Measurements from ENCODE around the gene KLHL29.

GRCh38 chr2:23651187-23652080, 266.5 kb downstream of the KLHL29 start:
- TF ChIP-seq DNMT1 (CRISPR knock-in tag; IDR thresholded peaks at IDR 0.05) (no peak), CTCF (CRISPR knock-in tag; IDR thresholded peaks at IDR 0.05) (no peak), ZFP82 (CRISPR knock-in tag; IDR thresholded peaks at IDR 0.05; ENCODE audit: borderline replicate concordance) (no peak), ZBTB33 (CRISPR knock-in tag; IDR thresholded peaks at IDR 0.05) (no peak), POLR2AphosphoS5 (IDR thresholded peaks at IDR 0.05; ENCODE audit: low read depth, low read length) (no peak), MEIS1 (CRISPR knock-in tag; IDR thresholded peaks at IDR 0.05; ENCODE audit: borderline replicate concordance) (no peak), ZFY (CRISPR knock-in tag; IDR thresholded peaks at IDR 0.05) (no peak), PLSCR1 (CRISPR knock-in tag; IDR thresholded peaks at IDR 0.05; ENCODE audit: borderline replicate concordance) (no peak)

Data from HepG2 (cell line).